ENCODE results near the gene DEF6.

DEF6 gene

DNA sequence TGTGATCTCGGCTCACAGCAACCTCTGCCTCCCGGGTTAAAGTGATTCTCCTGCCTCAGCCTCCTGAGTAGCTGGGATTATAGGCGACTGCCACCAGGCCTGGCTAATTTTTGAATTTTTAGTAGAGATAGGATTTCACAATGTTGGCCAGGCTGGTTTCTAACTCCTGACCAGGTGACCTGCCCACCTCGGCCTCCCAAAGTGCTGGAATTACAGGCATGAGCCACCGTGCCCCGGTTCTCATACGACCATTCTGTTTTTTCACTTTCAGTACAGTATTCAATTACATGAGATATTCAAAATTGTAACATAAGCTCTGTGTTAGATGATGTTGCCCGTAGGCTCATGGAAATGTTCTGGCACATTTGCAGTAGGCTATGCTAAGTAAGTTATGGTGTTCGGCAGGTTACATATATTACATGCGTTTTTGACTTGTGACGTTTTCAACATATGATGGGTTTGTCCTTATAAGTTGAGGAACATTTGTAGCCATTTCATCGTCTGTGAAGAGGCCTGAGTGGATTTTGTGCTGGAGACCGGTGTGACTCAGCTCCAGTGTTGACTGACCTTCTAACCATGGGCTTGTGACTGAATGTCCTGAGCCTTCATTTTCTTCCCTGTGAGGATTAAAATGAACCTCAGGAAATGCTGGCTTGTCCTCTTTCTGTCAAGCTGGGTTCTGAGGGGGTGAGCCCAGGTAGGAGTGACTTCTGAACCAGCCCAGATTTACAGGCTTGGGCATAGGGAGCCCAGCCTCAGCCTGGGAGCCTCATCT lies 56.9 kb downstream of the DEF6 start:
- H3K4me3 ChIP-seq (replicated peaks; ENCODE audit: low read depth, low read length) = no peak overlapping the region
- TF ChIP-seq, protein P1, sequence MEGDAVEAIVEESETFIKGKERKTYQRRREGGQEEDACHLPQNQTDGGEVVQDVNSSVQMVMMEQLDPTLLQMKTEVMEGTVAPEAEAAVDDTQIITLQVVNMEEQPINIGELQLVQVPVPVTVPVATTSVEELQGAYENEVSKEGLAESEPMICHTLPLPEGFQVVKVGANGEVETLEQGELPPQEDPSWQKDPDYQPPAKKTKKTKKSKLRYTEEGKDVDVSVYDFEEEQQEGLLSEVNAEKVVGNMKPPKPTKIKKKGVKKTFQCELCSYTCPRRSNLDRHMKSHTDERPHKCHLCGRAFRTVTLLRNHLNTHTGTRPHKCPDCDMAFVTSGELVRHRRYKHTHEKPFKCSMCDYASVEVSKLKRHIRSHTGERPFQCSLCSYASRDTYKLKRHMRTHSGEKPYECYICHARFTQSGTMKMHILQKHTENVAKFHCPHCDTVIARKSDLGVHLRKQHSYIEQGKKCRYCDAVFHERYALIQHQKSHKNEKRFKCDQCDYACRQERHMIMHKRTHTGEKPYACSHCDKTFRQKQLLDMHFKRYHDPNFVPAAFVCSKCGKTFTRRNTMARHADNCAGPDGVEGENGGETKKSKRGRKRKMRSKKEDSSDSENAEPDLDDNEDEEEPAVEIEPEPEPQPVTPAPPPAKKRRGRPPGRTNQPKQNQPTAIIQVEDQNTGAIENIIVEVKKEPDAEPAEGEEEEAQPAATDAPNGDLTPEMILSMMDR (IDR thresholded peaks at IDR 0.05; ENCODE audit: insufficient read depth, low read length, poor library complexity, severe bottlenecking) = no peak
- H3K36me3 ChIP-seq (ENCODE audit: control insufficient read depth, insufficient read depth, low read length) = peaks cover 15% of the 10 kb centered on the region
- H3K27me3 ChIP-seq (replicated peaks; ENCODE audit: control insufficient read depth, insufficient read depth, low read length) = no peaks in the 10 kb centered on the region
- DNase-seq (ENCODE audit: extremely low read depth, insufficient read length) = no peak

DNA sequence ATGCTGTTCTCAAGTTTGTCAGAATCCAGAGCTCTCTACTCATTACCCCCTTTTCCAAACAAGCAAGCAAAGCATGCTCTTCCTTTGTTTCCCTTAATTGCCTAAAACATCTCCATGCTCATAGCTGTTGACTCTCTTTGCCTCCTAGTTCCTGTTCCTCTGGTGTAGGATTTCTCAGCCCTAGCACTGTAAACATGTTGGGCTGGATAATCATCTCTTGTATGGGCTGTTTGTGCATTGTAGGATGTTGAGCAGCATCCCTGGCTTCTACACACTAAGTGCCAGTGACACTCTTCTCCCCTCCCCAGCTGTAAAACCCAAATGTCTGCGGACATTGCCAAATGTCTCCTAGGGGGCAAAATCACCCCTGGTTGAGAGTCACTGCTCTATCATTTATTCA lies 58.8 kb downstream of the DEF6 start:
- no peak for DNase-seq (ENCODE audit: extremely low read depth, insufficient read length)
- no peak overlapping the region for H3K4me3 ChIP-seq (replicated peaks; ENCODE audit: low read depth, low read length)
- H3K27me3 ChIP-seq (replicated peaks; ENCODE audit: control insufficient read depth, insufficient read depth, low read length) = no peaks in the 10 kb centered on the region
- peaks cover 15% of the 10 kb centered on the region for H3K36me3 ChIP-seq (ENCODE audit: control insufficient read depth, insufficient read depth, low read length)
- TF ChIP-seq, protein P1 (IDR thresholded peaks at IDR 0.05; ENCODE audit: insufficient read depth, low read length, poor library complexity, severe bottlenecking) = no peak

GRCh38 chr6:35357677-35358076 lies 60.1 kb downstream of the DEF6 start:
- TF ChIP-seq, protein P1 (IDR thresholded peaks at IDR 0.05; ENCODE audit: insufficient read depth, low read length, poor library complexity, severe bottlenecking) = no peak
- peaks cover 12% of the 10 kb centered on the region for H3K36me3 ChIP-seq (ENCODE audit: control insufficient read depth, insufficient read depth, low read length)
- H3K4me3 ChIP-seq (replicated peaks; ENCODE audit: low read depth, low read length) = no peak overlapping the region
- H3K27me3 ChIP-seq (replicated peaks; ENCODE audit: control insufficient read depth, insufficient read depth, low read length) = no peaks in the 10 kb centered on the region
- DNase-seq (ENCODE audit: extremely low read depth, insufficient read length) = no peak

DNA sequence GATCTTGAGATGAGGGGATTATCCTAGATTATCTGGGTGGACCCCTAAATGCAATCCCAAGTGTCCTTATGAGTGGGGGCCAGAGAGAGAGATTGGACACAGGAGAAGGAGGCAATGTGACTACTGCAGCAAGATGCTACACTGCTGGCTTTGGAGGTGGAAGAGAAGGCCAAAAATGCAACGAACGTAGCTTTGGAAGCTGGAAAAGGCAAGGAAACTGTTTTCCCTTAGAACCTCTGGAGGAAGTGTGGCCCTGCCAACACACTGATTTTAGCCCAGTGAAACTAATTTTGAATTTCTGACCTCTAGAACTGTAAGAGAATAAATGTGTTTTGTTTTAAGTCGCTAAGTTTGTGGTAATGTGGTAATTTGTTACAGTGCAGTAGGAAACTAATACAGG lies 60.5 kb downstream of the DEF6 start:
- no peak for DNase-seq (ENCODE audit: extremely low read depth, insufficient read length)
- Histone ChIP-seq H3K36me3 (ENCODE audit: control insufficient read depth, insufficient read depth, low read length) (peaks cover 12% of the 10 kb centered on the region), H3K4me3 (replicated peaks; ENCODE audit: low read depth, low read length) (no peak overlapping the region), H3K27me3 (replicated peaks; ENCODE audit: control insufficient read depth, insufficient read depth, low read length) (no peaks in the 10 kb centered on the region)
- TF ChIP-seq, protein P1 (IDR thresholded peaks at IDR 0.05; ENCODE audit: insufficient read depth, low read length, poor library complexity, severe bottlenecking) = no peak

- no peaks in the 10 kb centered on the region for H3K27me3 ChIP-seq (replicated peaks; ENCODE audit: control insufficient read depth, insufficient read depth, low read length)
- no peak overlapping the region for H3K4me3 ChIP-seq (replicated peaks; ENCODE audit: low read depth, low read length)
- TF ChIP-seq, protein P1 (IDR thresholded peaks at IDR 0.05; ENCODE audit: insufficient read depth, low read length, poor library complexity, severe bottlenecking) = no peak
- DNase-seq (ENCODE audit: extremely low read depth, insufficient read length) = no peak
- peaks cover 12% of the 10 kb centered on the region for H3K36me3 ChIP-seq (ENCODE audit: control insufficient read depth, insufficient read depth, low read length)
Measured at GRCh38 chr6:35359346-35359743, 61.7 kb downstream of the DEF6 start.

Measured in GM06990 (cell line).